HepG2 (cell line): Measurements from ENCODE around the gene COG8. TPM values are rescaled to one million over a fixed set of nuclear protein-coding genes. Genes with fewer than 3 reads are reported as not detected.

Experiments used
- AHR ChIP-seq: IDR thresholded peaks from 2 replicates; pipeline ENCODE4 v1.6.1; 2018; ENCODE audit warnings: missing genetic modification reagents, missing compliant biosample characterization
- FOXM1 ChIP-seq: sonication (generic); formaldehyde crosslinking; IDR thresholded peaks from 2 replicates; pipeline ENCODE4 v1.5.0; 2020; ENCODE audit warnings: missing genetic modification reagents
- GZF1 ChIP-seq: sonication (generic); formaldehyde crosslinking; IDR thresholded peaks from 2 replicates; pipeline ENCODE4 v1.5.1; 2020; ENCODE audit warnings: mild to moderate bottlenecking, missing genetic modification reagents
- HCFC1 ChIP-seq: fragments of 150-350 bp; IDR thresholded peaks from 2 replicates; pipeline ENCODE4 v1.6.1; 2014; ENCODE audit warnings: low read depth, low read length
- HDAC2 ChIP-seq: sonication (generic); formaldehyde crosslinking; IDR thresholded peaks from 2 replicates; pipeline ENCODE4 v1.4.0; 2020; ENCODE audit warnings: missing genetic modification reagents
- MIXL1 ChIP-seq: IDR thresholded peaks from 2 replicates; pipeline ENCODE4 v1.6.1; 2016
- NFE2L1 ChIP-seq: sonication (generic); formaldehyde crosslinking; IDR thresholded peaks from 2 replicates; pipeline ENCODE4 v1.4.0; 2020; ENCODE audit warnings: missing genetic modification reagents, mild to moderate bottlenecking, borderline replicate concordance
- NR2C2 ChIP-seq: sonication (generic); formaldehyde crosslinking; IDR thresholded peaks from 2 replicates; pipeline ENCODE4 v1.4.0; 2020; ENCODE audit warnings: missing genetic modification reagents, mild to moderate bottlenecking, moderate library complexity, borderline replicate concordance
- PAF1 ChIP-seq: IDR thresholded peaks from 2 replicates; pipeline ENCODE4 v1.6.1; 2016; ENCODE audit warnings: missing genetic modification reagents, missing compliant biosample characterization
- RAD21 ChIP-seq: fragments of 450-650 bp; formaldehyde crosslinking; IDR thresholded peaks from 2 replicates; pipeline ENCODE4 v1.5.0; 2020; ENCODE audit warnings: mild to moderate bottlenecking
- SNAI1 ChIP-seq: sonication (generic); formaldehyde crosslinking; IDR thresholded peaks from 2 replicates; pipeline ENCODE4 v1.5.0; 2020; ENCODE audit warnings: mild to moderate bottlenecking, missing genetic modification reagents, borderline replicate concordance
- SP4 ChIP-seq: sonication (generic); formaldehyde crosslinking; IDR thresholded peaks from 2 replicates; pipeline ENCODE4 v1.8.1; 2023; ENCODE audit warnings: mild to moderate bottlenecking, missing genetic modification reagents
- ZKSCAN1 ChIP-seq: fragments of 150-350 bp; IDR thresholded peaks from 2 replicates; pipeline ENCODE4 v1.6.1; 2014; ENCODE audit warnings: low read length
- ZNF234 ChIP-seq: sonication (generic); formaldehyde crosslinking; conservative IDR thresholded peaks from 2 replicates; pipeline ENCODE4 v1.5.1; 2020; ENCODE audit warnings: mild to moderate bottlenecking, missing genetic modification reagents
- ZNF331 ChIP-seq: sonication (generic); formaldehyde crosslinking; IDR thresholded peaks from 2 replicates; pipeline ENCODE4 v1.4.0; 2020; ENCODE audit warnings: missing genetic modification reagents
- ZNF546 ChIP-seq: sonication (generic); formaldehyde crosslinking; conservative IDR thresholded peaks from 2 replicates; pipeline ENCODE4 v1.8.1; 2023; ENCODE audit warnings: mild to moderate bottlenecking, missing genetic modification reagents
- ZNF564 ChIP-seq: sonication (generic); formaldehyde crosslinking; IDR thresholded peaks from 2 replicates; pipeline ENCODE4 v1.8.1; 2023; ENCODE audit warnings: mild to moderate bottlenecking, missing genetic modification reagents
- ZNF766 ChIP-seq: sonication (generic); formaldehyde crosslinking; IDR thresholded peaks from 2 replicates; pipeline ENCODE4 v1.5.0; 2020; ENCODE audit warnings: missing genetic modification reagents, borderline replicate concordance
- ZNF841 ChIP-seq: sonication (generic); formaldehyde crosslinking; IDR thresholded peaks from 2 replicates; pipeline ENCODE4 v1.8.1; 2023; ENCODE audit warnings: missing genetic modification reagents, borderline replicate concordance
- polyA plus RNA-seq, 8 experiments: library from polyadenylated mRNA; depleted of rRNA in 3 of 8; stranded (reverse) in 7 of 8; unstranded in 1 of 8; fragments of >200 nt; fragmentation: Illumina TruSeq in 4 of 8; extraction: Trizol in 4 of 8; gene quantifications; 2 replicates each; pipeline versions ENCODE4 v1.2.1 to v1.2.3, GENCODE V29; 2011 to 2016; ENCODE audit warnings: low read depth in 4 of 8, missing spikeins in 1 of 8, mixed read lengths in 1 of 8; ENCODE audit not compliant: insufficient read depth in 1 of 8
- total RNA-seq, 5 experiments: library from RNA; depleted of rRNA; stranded (reverse); fragments of >200 nt; fragmentation: Illumina TruSeq; extraction: Trizol; gene quantifications; 2 replicates each; pipeline ENCODE4 v1.2.3, GENCODE V29; 2016; ENCODE audit warnings: low read depth in 1 of 5
- TF ChIP-seq, protein P1 (sequence below): sonication (generic); formaldehyde crosslinking; IDR thresholded peaks from 2 replicates; pipeline ENCODE4 v1.4.0; 2020; ENCODE audit warnings: missing genetic modification reagents
- TF ChIP-seq, protein P2 (sequence below): sonication (generic); formaldehyde crosslinking; IDR thresholded peaks from 2 replicates; pipeline ENCODE4 v1.5.0; 2020; ENCODE audit warnings: mild to moderate bottlenecking, missing genetic modification reagents, borderline replicate concordance

COG8 gene
- total and polyA plus RNA-seq, 2 of the 13 experiments (the other 11 are each of a cell fraction or from before 2014, with no cell fraction given) = 45.5 to 52.1 TPM

GRCh38 chr16:69311533-69312387 is 27.6 kb downstream of the COG8 start (continued):
- no peak for TF ChIP-seq FOXM1 (CRISPR knock-in tag)
- TF ChIP-seq HDAC2 (CRISPR knock-in tag) = 0 out of 2 replicates have a peak, but pooled peaks have one; percentile 49
- peak; percentile 98 for TF ChIP-seq GZF1
- no peak for TF ChIP-seq ZNF766
- TF ChIP-seq NFE2L1 (CRISPR knock-in tag) = no peak
- TF ChIP-seq RAD21 (CRISPR knock-in tag) = 0 out of 2 replicates have a peak, but pooled peaks have one; percentile 50
- no peak for TF ChIP-seq ZNF841 (CRISPR knock-in tag)
- no peak for TF ChIP-seq HCFC1
- TF ChIP-seq ZNF331 (CRISPR knock-in tag) = peak; percentile 68; the same call in 1 of the 2 replicates
- peak; percentile 49; the same call in 1 of the 2 replicates for TF ChIP-seq ZNF546
- peak; percentile 83; the same call in 1 of the 2 replicates for TF ChIP-seq SNAI1
- TF ChIP-seq, protein P1, sequence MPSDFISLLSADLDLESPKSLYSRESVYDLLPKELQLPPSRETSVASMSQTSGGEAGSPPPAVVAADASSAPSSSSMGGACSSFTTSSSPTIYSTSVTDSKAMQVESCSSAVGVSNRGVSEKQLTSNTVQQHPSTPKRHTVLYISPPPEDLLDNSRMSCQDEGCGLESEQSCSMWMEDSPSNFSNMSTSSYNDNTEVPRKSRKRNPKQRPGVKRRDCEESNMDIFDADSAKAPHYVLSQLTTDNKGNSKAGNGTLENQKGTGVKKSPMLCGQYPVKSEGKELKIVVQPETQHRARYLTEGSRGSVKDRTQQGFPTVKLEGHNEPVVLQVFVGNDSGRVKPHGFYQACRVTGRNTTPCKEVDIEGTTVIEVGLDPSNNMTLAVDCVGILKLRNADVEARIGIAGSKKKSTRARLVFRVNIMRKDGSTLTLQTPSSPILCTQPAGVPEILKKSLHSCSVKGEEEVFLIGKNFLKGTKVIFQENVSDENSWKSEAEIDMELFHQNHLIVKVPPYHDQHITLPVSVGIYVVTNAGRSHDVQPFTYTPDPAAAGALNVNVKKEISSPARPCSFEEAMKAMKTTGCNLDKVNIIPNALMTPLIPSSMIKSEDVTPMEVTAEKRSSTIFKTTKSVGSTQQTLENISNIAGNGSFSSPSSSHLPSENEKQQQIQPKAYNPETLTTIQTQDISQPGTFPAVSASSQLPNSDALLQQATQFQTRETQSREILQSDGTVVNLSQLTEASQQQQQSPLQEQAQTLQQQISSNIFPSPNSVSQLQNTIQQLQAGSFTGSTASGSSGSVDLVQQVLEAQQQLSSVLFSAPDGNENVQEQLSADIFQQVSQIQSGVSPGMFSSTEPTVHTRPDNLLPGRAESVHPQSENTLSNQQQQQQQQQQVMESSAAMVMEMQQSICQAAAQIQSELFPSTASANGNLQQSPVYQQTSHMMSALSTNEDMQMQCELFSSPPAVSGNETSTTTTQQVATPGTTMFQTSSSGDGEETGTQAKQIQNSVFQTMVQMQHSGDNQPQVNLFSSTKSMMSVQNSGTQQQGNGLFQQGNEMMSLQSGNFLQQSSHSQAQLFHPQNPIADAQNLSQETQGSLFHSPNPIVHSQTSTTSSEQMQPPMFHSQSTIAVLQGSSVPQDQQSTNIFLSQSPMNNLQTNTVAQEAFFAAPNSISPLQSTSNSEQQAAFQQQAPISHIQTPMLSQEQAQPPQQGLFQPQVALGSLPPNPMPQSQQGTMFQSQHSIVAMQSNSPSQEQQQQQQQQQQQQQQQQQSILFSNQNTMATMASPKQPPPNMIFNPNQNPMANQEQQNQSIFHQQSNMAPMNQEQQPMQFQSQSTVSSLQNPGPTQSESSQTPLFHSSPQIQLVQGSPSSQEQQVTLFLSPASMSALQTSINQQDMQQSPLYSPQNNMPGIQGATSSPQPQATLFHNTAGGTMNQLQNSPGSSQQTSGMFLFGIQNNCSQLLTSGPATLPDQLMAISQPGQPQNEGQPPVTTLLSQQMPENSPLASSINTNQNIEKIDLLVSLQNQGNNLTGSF (CRISPR knock-in tag) = peak; percentile 43; the same call in 1 of the 2 replicates
- peak; percentile 95 for TF ChIP-seq ZKSCAN1
- 0 out of 2 replicates have a peak, but pooled peaks have one; percentile 3 for TF ChIP-seq ZNF564 (CRISPR knock-in tag)
- TF ChIP-seq, protein P2, sequence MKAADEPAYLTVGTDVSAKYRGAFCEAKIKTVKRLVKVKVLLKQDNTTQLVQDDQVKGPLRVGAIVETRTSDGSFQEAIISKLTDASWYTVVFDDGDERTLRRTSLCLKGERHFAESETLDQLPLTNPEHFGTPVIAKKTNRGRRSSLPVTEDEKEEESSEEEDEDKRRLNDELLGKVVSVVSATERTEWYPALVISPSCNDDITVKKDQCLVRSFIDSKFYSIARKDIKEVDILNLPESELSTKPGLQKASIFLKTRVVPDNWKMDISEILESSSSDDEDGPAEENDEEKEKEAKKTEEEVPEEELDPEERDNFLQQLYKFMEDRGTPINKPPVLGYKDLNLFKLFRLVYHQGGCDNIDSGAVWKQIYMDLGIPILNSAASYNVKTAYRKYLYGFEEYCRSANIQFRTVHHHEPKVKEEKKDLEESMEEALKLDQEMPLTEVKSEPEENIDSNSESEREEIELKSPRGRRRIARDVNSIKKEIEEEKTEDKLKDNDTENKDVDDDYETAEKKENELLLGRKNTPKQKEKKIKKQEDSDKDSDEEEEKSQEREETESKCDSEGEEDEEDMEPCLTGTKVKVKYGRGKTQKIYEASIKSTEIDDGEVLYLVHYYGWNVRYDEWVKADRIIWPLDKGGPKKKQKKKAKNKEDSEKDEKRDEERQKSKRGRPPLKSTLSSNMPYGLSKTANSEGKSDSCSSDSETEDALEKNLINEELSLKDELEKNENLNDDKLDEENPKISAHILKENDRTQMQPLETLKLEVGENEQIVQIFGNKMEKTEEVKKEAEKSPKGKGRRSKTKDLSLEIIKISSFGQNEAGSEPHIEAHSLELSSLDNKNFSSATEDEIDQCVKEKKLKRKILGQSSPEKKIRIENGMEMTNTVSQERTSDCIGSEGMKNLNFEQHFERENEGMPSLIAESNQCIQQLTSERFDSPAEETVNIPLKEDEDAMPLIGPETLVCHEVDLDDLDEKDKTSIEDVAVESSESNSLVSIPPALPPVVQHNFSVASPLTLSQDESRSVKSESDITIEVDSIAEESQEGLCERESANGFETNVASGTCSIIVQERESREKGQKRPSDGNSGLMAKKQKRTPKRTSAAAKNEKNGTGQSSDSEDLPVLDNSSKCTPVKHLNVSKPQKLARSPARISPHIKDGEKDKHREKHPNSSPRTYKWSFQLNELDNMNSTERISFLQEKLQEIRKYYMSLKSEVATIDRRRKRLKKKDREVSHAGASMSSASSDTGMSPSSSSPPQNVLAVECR (CRISPR knock-in tag) = peak; percentile 86
- TF ChIP-seq NR2C2 = 0 out of 2 replicates have a peak, but pooled peaks have one; percentile 41
- TF ChIP-seq PAF1 = no peak
- peak; percentile 57; the same call in 1 of the 2 replicates for TF ChIP-seq AHR (CRISPR knock-in tag)
- no peak for TF ChIP-seq MIXL1 (CRISPR knock-in tag)
- peak; percentile 60; the same call in 1 of the 2 replicates for TF ChIP-seq SP4 (CRISPR knock-in tag)
- no peak for TF ChIP-seq ZNF234 (CRISPR knock-in tag)
